ENCODE results near the gene CDK17. TPM values are rescaled to one million over a fixed set of nuclear protein-coding genes. Genes with fewer than 3 reads are reported as not detected.

Gene CDK17
- total and polyA plus RNA-seq, 5 donors from 2014 or later: 21.6 to 120 (median 26.8) TPM

DNA sequence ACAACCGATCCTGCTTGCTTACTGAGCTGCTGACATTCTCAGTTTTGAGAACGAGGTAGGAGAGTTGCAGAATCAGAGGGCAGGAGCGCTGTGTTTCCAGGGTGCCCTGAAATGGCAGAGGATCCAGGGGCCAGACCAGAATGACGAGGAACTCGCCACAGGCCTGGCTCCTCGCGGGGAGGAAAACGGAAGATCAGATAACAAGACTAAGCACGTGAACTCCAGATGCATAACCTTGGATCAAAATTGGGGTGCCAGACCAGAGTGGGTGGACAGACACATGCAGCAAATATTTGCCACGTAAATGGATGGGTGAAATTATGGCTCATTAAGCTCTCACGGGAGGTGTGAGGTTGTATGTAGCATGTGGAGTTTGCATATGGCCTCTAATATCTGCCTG is 159.6 kb downstream of the CDK17 start:
- Mint-ChIP-seq H3K27ac (peak overlapping the region; percentile 73 to 82 (median 76)), H3K4me3 (peak overlapping the region in 1 of 4 donors; percentile 6), H3K9me3 (peaks cover 0 to 3% (median 0%) of the 10 kb centered on the region in 7 donors), H3K27me3 (no peaks in the 10 kb centered on the region), H3K36me3 (peaks cover 23% of the 10 kb centered on the region), H3K4me1 (peaks cover 30 to 76% (median 53%) of the 10 kb centered on the region in 4 donors)
- no peak for ATAC-seq (ENCODE audit: low read depth in 2 of 2)
- Histone ChIP-seq H3K4me3 (ENCODE audit: low read depth, low read length) (no peak overlapping the region), H3K9me3 (ENCODE audit: control insufficient read depth in 2 of 2, low read length in 2 of 2) (no peaks in the 10 kb centered on the region), H3K27ac (ENCODE audit: insufficient read depth, low read length, poor library complexity, severe bottlenecking) (peak overlapping the region; percentile 87), H3K4me1 (ENCODE audit: control insufficient read depth, insufficient read depth, low read length, poor library complexity, severe bottlenecking) (peaks cover 54% of the 10 kb centered on the region), H3K27me3 (ENCODE audit: control insufficient read depth, insufficient read depth, low read length) (no peaks in the 10 kb centered on the region), H3K36me3 (ENCODE audit: control insufficient read depth, insufficient read depth, low read length) (peaks cover 26% of the 10 kb centered on the region)
- no peak for DNase-seq

DNA sequence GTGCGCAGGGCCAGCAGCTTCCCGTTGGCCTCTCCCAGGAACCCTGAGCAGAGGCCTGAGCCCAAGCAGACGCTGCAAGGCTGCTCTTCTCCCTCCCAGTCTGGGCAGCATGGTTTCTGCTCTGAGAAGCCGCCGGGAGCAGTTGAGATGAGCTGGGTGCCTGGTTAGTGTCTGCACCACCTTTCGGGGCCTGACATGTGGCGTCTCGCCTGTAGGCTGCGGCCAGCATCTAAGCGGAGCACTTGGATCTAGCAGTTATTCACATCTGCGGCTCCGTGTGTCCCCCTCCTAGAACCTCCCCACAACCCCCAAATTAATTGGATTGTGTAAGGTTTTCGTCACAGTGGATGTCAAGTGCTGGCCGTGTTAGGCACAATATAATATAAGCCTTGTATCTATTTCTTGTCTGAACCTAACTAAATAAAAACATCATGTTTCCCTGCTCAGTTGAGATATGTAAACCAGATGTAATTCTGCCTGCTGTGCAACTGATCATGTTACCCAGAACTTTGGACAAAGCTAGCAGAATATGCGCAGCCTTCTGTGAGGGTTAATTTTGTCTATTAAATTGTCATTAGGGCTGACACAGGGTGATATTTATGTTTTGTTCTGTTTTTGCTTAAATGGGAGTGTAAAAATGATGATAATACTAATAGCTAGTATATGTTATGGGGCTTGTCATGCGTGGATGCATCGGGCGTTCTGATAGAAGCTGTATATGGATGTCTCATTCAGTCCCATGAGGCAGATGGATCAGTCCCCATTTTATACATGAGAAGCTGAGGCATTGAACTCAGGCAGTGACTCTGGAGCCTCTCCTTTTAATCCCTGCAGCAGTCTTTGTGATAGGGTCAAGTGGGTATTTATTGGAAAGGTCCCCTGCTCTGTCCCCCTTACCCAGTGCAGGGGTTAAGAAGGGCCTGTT is 160.3 kb downstream of the CDK17 start:
- no peak for ATAC-seq (ENCODE audit: low read depth in 2 of 2)
- peaks cover 61% of the 10 kb centered on the region for H3K4me1 ChIP-seq (ENCODE audit: control insufficient read depth, insufficient read depth, low read length, poor library complexity, severe bottlenecking)

DNA sequence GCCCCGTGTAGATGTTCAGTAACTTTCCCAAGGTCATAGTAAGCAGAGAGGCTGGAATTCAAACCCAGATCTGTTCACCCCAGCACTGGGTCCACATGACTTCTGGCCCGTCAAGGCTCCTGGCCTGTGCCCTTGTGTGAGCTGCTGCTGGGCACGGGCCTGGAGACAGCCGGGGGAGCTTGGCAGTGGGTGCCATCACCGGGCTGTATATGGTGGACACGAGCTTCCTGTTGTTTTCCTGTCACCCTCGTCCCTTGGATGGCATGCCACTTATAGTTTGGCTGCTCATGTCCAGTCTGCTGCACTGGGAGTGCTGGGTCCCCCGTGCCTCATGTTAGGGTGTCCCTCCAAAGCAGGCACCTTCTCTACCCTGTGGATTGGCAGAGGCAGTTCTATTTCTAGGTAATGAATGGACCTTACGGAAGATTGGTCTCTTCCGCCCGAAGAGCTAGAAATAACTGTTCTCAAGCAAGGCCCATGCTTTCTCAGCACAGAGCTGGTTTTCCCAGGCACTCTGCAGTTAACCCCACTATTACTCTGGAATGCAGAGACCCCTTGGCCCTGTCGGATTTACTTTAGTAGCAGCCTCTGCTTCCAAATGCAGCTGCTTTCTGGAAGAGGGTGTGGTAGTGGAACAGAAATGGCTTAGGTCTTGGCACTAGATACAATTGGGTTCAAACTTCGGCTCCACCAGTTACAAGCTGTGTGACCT is 161.7 kb downstream of the CDK17 start:
- Mint-ChIP-seq H3K27ac (peak overlapping the region in 1 of 3 donors; percentile 82), H3K27me3 (no peaks in the 10 kb centered on the region), H3K9me3 (peaks cover 0 to 3% (median 0%) of the 10 kb centered on the region in 7 donors), H3K36me3 (peaks cover 26% of the 10 kb centered on the region), H3K4me1 (peaks cover 26 to 85% (median 66%) of the 10 kb centered on the region in 4 donors), H3K4me3 (no peak overlapping the region)
- no peak for ATAC-seq (ENCODE audit: low read depth in 2 of 2)
- Histone ChIP-seq H3K4me3 (ENCODE audit: low read depth, low read length) (no peak overlapping the region), H3K27ac (ENCODE audit: insufficient read depth, low read length, poor library complexity, severe bottlenecking) (peak overlapping the region; percentile 59), H3K27me3 (ENCODE audit: control insufficient read depth, insufficient read depth, low read length) (no peaks in the 10 kb centered on the region), H3K9me3 (ENCODE audit: control insufficient read depth in 2 of 2, low read length in 2 of 2) (no peaks in the 10 kb centered on the region), H3K4me1 (ENCODE audit: control insufficient read depth, insufficient read depth, low read length, poor library complexity, severe bottlenecking) (peaks cover 67% of the 10 kb centered on the region), H3K36me3 (ENCODE audit: control insufficient read depth, insufficient read depth, low read length) (peaks cover 27% of the 10 kb centered on the region)
- DNase-seq: no peak

More for the DNA sequence above, 160.3 kb downstream of the CDK17 start:
- peaks cover 0 to 3% (median 0%) of the 10 kb centered on the region in 7 donors for H3K9me3 Mint-ChIP-seq
- no peaks in the 10 kb centered on the region for H3K27me3 Mint-ChIP-seq
- H3K4me1 Mint-ChIP-seq: peaks cover 30 to 78% (median 59%) of the 10 kb centered on the region in 4 donors
- Histone ChIP-seq H3K9me3 (ENCODE audit: control insufficient read depth in 2 of 2, low read length in 2 of 2) (no peaks in the 10 kb centered on the region), H3K36me3 (ENCODE audit: control insufficient read depth, insufficient read depth, low read length) (peaks cover 24% of the 10 kb centered on the region), H3K4me3 (ENCODE audit: low read depth, low read length) (no peak overlapping the region), H3K27me3 (ENCODE audit: control insufficient read depth, insufficient read depth, low read length) (no peaks in the 10 kb centered on the region), H3K27ac (ENCODE audit: insufficient read depth, low read length, poor library complexity, severe bottlenecking) (peak overlapping the region; percentile 87)
- peak overlapping the region; percentile 73 to 82 (median 76) for H3K27ac Mint-ChIP-seq
- H3K36me3 Mint-ChIP-seq: peaks cover 23% of the 10 kb centered on the region
- no peak for DNase-seq
- H3K4me3 Mint-ChIP-seq: peak overlapping the region in 1 of 4 donors; percentile 6

DNA sequence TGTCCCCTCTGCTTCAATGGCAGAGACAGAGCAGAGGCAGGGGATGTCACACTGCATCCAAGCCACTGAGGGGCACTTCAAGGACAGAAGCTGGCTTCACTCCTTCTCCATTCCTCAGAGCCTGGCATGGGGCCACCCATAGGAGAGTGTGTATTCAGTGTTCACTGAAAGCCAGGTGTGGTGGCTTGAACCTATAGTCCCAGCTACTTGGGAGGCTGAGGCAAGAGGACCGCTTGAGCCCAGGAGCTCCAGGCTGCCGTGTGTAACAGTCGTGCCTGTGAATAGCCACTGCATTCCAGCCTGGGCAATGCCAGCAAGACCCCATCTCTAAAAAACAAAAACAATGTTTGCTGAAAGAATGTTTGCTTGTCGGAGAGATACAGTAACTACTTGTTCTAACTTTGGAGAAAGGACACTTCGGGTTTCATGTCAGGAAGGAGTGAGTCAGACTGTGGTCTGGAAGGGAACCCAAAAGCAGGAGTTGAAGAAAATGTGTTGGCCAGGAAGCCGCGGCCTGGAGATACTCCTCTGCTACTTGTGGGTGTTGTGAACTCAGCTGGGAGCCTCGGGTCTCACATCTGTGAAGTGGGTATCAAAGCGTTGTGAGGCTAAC is 162.7 kb downstream of the CDK17 start:
- H3K4me3 ChIP-seq (ENCODE audit: low read depth, low read length): peak overlapping the region; percentile 10
- peak overlapping the region; percentile 82 to 96 (median 96) for H3K27ac Mint-ChIP-seq
- H3K9me3 Mint-ChIP-seq: peaks cover 0 to 3% (median 0%) of the 10 kb centered on the region in 7 donors
- peaks cover 66% of the 10 kb centered on the region for H3K4me1 ChIP-seq (ENCODE audit: control insufficient read depth, insufficient read depth, low read length, poor library complexity, severe bottlenecking)
- H3K27me3 Mint-ChIP-seq: no peaks in the 10 kb centered on the region
- H3K4me1 Mint-ChIP-seq: peaks cover 19 to 77% (median 61%) of the 10 kb centered on the region in 4 donors
- ATAC-seq (ENCODE audit: low read depth in 2 of 2) (peak in 1 of 2 donors; percentile 10), DNase-seq (no peak)
- no peaks in the 10 kb centered on the region for H3K9me3 ChIP-seq (ENCODE audit: control insufficient read depth in 2 of 2, low read length in 2 of 2)
- peaks cover 26% of the 10 kb centered on the region for H3K36me3 Mint-ChIP-seq
- H3K4me3 Mint-ChIP-seq: peak overlapping the region; percentile 5 to 85 (median 35)
- peak overlapping the region; percentile 59 for H3K27ac ChIP-seq (ENCODE audit: insufficient read depth, low read length, poor library complexity, severe bottlenecking)
- peaks cover 27% of the 10 kb centered on the region for H3K36me3 ChIP-seq (ENCODE audit: control insufficient read depth, insufficient read depth, low read length)
- H3K27me3 ChIP-seq (ENCODE audit: control insufficient read depth, insufficient read depth, low read length): no peaks in the 10 kb centered on the region

DNA sequence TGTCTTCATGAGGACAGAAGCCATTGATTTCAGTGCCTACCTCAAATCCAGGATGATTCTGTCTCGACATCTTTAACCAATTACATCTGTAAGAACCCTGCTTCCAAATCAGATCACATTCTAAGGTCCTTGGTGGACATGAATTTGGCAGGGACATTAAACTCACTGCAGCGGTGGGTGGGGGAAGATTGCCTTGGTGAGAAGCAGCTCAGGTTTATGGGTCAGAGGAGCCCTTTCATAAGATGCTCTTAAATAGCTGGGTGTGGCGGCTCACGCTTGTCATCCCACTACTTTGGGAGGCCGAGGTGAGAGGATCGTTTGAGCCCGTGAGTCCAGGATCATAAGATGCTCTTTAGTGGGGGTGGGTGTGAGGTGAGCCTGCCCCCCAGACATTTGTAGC is 163.2 kb downstream of the CDK17 start:
- peaks cover 27% of the 10 kb centered on the region for H3K36me3 Mint-ChIP-seq
- no peaks in the 10 kb centered on the region for H3K9me3 ChIP-seq (ENCODE audit: control insufficient read depth in 2 of 2, low read length in 2 of 2)
- no peak for ATAC-seq (ENCODE audit: low read depth in 2 of 2)
- H3K4me3 ChIP-seq (ENCODE audit: low read depth, low read length): peak overlapping the region; percentile 10
- H3K9me3 Mint-ChIP-seq: peaks cover 0 to 3% (median 0%) of the 10 kb centered on the region in 7 donors
- no peaks in the 10 kb centered on the region for H3K27me3 Mint-ChIP-seq
- H3K27ac ChIP-seq (ENCODE audit: insufficient read depth, low read length, poor library complexity, severe bottlenecking): peak overlapping the region; percentile 59
- peak overlapping the region; percentile 82 to 96 (median 96) for H3K27ac Mint-ChIP-seq
- peaks cover 19 to 72% (median 58%) of the 10 kb centered on the region in 4 donors for H3K4me1 Mint-ChIP-seq
- H3K4me3 Mint-ChIP-seq: peak overlapping the region in 3 of 4 donors; percentile 52 to 85 (median 63)
- DNase-seq: no peak
- H3K4me1 ChIP-seq (ENCODE audit: control insufficient read depth, insufficient read depth, low read length, poor library complexity, severe bottlenecking): peaks cover 60% of the 10 kb centered on the region
- no peaks in the 10 kb centered on the region for H3K27me3 ChIP-seq (ENCODE audit: control insufficient read depth, insufficient read depth, low read length)
- H3K36me3 ChIP-seq (ENCODE audit: control insufficient read depth, insufficient read depth, low read length): peaks cover 29% of the 10 kb centered on the region

DNA sequence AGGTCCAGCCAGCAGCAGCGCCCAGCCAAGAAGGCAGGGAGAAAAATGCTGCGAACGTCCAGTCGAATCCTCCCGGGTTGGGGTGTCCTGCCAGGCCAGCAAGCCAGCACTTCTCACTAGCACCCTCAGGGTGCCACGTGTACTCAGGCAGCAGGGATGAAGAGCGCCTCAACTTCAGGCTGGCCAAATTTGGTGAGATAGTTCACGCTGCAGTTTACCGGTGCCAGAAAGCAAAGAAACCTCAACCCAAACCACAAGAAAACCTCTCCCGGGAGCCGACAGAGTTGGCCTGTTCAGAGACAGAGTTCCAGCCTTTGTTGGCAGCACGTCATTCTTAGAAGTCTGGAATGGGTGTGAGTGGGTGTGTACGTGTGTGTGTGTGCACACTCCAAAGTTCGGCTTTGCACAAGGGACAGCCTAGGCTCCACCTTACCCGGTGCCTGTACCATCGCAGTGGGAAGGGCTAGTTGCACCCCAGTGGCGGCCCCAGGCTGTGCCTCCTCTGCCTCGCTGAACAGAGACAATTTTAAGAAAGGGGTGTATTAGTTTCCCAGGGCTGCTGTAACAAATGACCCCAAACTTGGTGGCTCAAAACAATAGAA is 163.9 kb downstream of the CDK17 start:
- Mint-ChIP-seq H3K4me1 (peaks cover 19 to 70% (median 54%) of the 10 kb centered on the region in 4 donors), H3K27ac (peak overlapping the region; percentile 82 to 96 (median 94)), H3K4me3 (peak overlapping the region; percentile 52 to 85 (median 58)), H3K9me3 (peaks cover 0 to 3% (median 0%) of the 10 kb centered on the region in 7 donors), H3K36me3 (peaks cover 28% of the 10 kb centered on the region), H3K27me3 (no peaks in the 10 kb centered on the region)
- Histone ChIP-seq H3K4me1 (ENCODE audit: control insufficient read depth, insufficient read depth, low read length, poor library complexity, severe bottlenecking) (peaks cover 54% of the 10 kb centered on the region), H3K4me3 (ENCODE audit: low read depth, low read length) (peak overlapping the region; percentile 10), H3K36me3 (ENCODE audit: control insufficient read depth, insufficient read depth, low read length) (peaks cover 32% of the 10 kb centered on the region), H3K27ac (ENCODE audit: insufficient read depth, low read length, poor library complexity, severe bottlenecking) (no peak overlapping the region), H3K27me3 (ENCODE audit: control insufficient read depth, insufficient read depth, low read length) (no peaks in the 10 kb centered on the region), H3K9me3 (ENCODE audit: control insufficient read depth in 2 of 2, low read length in 2 of 2) (no peaks in the 10 kb centered on the region)
- DNase-seq (no peak), ATAC-seq (ENCODE audit: low read depth in 2 of 2) (peak in 1 of 2 donors; percentile 46)

DNA sequence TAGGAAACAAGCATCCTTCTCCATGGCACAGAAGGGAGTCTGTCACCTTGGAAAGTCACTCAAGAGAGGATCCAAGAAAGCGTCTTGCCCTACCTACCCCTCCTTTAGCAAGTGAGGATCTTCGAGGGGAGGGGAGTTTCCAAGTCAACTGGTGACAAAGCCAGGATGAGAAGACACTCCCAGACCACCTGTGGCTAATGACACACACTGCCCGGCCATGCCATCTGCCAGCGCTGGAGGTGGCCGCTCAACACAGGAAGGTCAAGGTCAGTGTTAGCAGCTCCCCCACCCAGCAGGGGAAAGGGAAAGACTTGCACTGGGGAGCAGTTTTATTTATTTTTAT is 164.8 kb downstream of the CDK17 start:
- no peak overlapping the region for H3K27ac ChIP-seq (ENCODE audit: insufficient read depth, low read length, poor library complexity, severe bottlenecking)
- H3K9me3 Mint-ChIP-seq: peaks cover 0 to 2% (median 0%) of the 10 kb centered on the region in 7 donors

More for the DNA sequence above, 164.8 kb downstream of the CDK17 start:
- H3K27me3 Mint-ChIP-seq: no peaks in the 10 kb centered on the region
- Histone ChIP-seq H3K4me1 (ENCODE audit: control insufficient read depth, insufficient read depth, low read length, poor library complexity, severe bottlenecking) (peaks cover 46% of the 10 kb centered on the region), H3K9me3 (ENCODE audit: control insufficient read depth in 2 of 2, low read length in 2 of 2) (no peaks in the 10 kb centered on the region), H3K27me3 (ENCODE audit: control insufficient read depth, insufficient read depth, low read length) (no peaks in the 10 kb centered on the region), H3K36me3 (ENCODE audit: control insufficient read depth, insufficient read depth, low read length) (peaks cover 34% of the 10 kb centered on the region), H3K4me3 (ENCODE audit: low read depth, low read length) (no peak overlapping the region)
- no peak for DNase-seq
- ATAC-seq (ENCODE audit: low read depth in 2 of 2): no peak
- peak overlapping the region; percentile 25 to 86 (median 82) for H3K27ac Mint-ChIP-seq
- peaks cover 25% of the 10 kb centered on the region for H3K36me3 Mint-ChIP-seq
- peaks cover 14 to 65% (median 45%) of the 10 kb centered on the region in 4 donors for H3K4me1 Mint-ChIP-seq
- peak overlapping the region in 1 of 4 donors; percentile 41 for H3K4me3 Mint-ChIP-seq

Data from CD4-positive, CD25-positive, alpha-beta regulatory T cell (primary cell).